ENCODE results near the gene CLEC2D.
A peak's percentile ranks its signal among the peaks of the same experiment; 100 is the strongest.

Gene CLEC2D, protein sequence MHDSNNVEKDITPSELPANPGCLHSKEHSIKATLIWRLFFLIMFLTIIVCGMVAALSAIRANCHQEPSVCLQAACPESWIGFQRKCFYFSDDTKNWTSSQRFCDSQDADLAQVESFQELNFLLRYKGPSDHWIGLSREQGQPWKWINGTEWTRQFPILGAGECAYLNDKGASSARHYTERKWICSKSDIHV

GRCh38 chr12:9669534-9669933 is at the start of gene CLEC2D:
CLEC2D (plus strand) TSS chr12:9669713; CDS start chr12:9669735, 22 bp downstream.
- no peak within 1 kb of the TSS for H3K4me3 ChIP-seq (IDR thresholded peaks at IDR 0.05; ENCODE audit: insufficient read depth, low read depth, low read length)
- no peaks in the 10 kb centered on the region for H4K20me1 ChIP-seq (ENCODE audit: insufficient read depth)
- no peaks in the 10 kb centered on the region; the same call in 1 of the 2 replicates for H3K79me2 ChIP-seq (ENCODE audit: insufficient read depth, low read depth)
- H3K4me2 ChIP-seq = peak within 1 kb of the TSS; percentile 58
- peak within 1 kb of the TSS; percentile 14; the same call in 1 of the 2 replicates for H3K9ac ChIP-seq
- no peaks in the 10 kb centered on the region for H3K27me3 ChIP-seq (ENCODE audit: insufficient read depth, low read depth)
- peaks cover 85% of the 10 kb centered on the region for H3K4me1 ChIP-seq (ENCODE audit: low read depth, poor library complexity, severe bottlenecking)
- no peaks in the 10 kb centered on the region for H3K36me3 ChIP-seq (ENCODE audit: insufficient read depth)
- no peak for TF ChIP-seq CTCF (conservative IDR thresholded peaks at IDR 0.05; ENCODE audit: low read depth, low read length)
- peak within 1 kb of the TSS; percentile 62 for H3K27ac ChIP-seq
- H2AFZ ChIP-seq (ENCODE audit: low read depth) = no peak within 1 kb of the TSS

DNA sequence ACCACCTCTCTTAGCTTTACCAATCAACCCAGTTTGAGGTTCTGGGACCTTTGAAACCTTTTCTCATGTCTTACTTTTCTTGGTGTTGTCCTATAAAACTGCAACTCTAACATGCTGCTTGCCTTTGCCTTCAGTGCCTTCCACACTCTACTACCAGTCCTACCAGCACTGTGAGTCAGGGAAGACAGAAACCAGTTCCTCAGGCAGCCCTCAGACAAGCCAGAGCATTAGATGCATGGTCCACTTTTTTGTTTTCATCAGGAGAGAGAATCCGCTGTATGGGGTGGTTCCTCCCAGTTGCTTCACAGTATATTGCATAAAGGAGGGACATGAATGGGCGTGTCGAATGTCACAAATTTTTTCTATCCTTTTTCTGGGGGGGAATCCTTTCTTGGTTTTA is 44.5 kb upstream of the CLEC2D start:
- Histone ChIP-seq H3K4me2 (no peak overlapping the region), H2AFZ (ENCODE audit: low read depth) (no peak overlapping the region), H3K27ac (no peak overlapping the region), H3K4me1 (ENCODE audit: low read depth, poor library complexity, severe bottlenecking) (no peaks in the 10 kb centered on the region), H3K9ac (no peak overlapping the region), H3K36me3 (ENCODE audit: insufficient read depth) (no peaks in the 10 kb centered on the region), H3K4me3 (IDR thresholded peaks at IDR 0.05; ENCODE audit: insufficient read depth, low read depth, low read length) (no peak overlapping the region), H3K79me2 (ENCODE audit: insufficient read depth, low read depth) (no peaks in the 10 kb centered on the region), H4K20me1 (ENCODE audit: insufficient read depth) (no peaks in the 10 kb centered on the region), H3K27me3 (ENCODE audit: insufficient read depth, low read depth) (no peaks in the 10 kb centered on the region)
- no peak for TF ChIP-seq CTCF (conservative IDR thresholded peaks at IDR 0.05; ENCODE audit: low read depth, low read length)

DNA sequence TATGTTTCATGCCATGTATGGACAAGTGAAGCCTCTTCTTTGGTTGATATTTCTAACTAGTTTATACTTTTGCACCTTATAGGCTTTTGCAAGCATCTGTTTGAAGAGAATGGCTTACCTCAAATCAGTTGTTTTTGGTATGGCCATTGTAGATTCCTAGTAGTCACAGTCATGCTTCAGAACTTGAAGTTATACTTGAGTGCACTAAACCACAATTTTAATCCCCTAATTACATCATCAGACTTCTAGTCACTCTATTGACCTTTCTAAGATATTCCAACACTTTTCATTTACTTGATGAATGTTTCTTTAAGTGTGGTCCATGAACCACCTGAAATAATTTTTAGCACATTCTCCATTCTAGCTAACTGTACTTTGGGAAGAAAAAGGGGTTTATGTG is 43.2 kb upstream of the CLEC2D start:
- H3K4me1 ChIP-seq (ENCODE audit: low read depth, poor library complexity, severe bottlenecking) = no peaks in the 10 kb centered on the region
- H3K27me3 ChIP-seq (ENCODE audit: insufficient read depth, low read depth) = no peaks in the 10 kb centered on the region
- H3K4me3 ChIP-seq (IDR thresholded peaks at IDR 0.05; ENCODE audit: insufficient read depth, low read depth, low read length) = no peak overlapping the region
- no peak overlapping the region for H3K9ac ChIP-seq
- H3K36me3 ChIP-seq (ENCODE audit: insufficient read depth) = no peaks in the 10 kb centered on the region
- H2AFZ ChIP-seq (ENCODE audit: low read depth) = no peak overlapping the region
- TF ChIP-seq CTCF (conservative IDR thresholded peaks at IDR 0.05; ENCODE audit: low read depth, low read length) = no peak
- no peaks in the 10 kb centered on the region for H4K20me1 ChIP-seq (ENCODE audit: insufficient read depth)
- H3K4me2 ChIP-seq = no peak overlapping the region
- H3K27ac ChIP-seq = no peak overlapping the region
- no peaks in the 10 kb centered on the region for H3K79me2 ChIP-seq (ENCODE audit: insufficient read depth, low read depth)

- Histone ChIP-seq H4K20me1 (ENCODE audit: insufficient read depth) (no peaks in the 10 kb centered on the region), H3K27me3 (ENCODE audit: insufficient read depth, low read depth) (no peaks in the 10 kb centered on the region), H3K36me3 (ENCODE audit: insufficient read depth) (no peaks in the 10 kb centered on the region), H3K4me3 (IDR thresholded peaks at IDR 0.05; ENCODE audit: insufficient read depth, low read depth, low read length) (no peak overlapping the region), H3K4me1 (ENCODE audit: low read depth, poor library complexity, severe bottlenecking) (no peaks in the 10 kb centered on the region), H3K27ac (no peak overlapping the region), H3K9ac (no peak overlapping the region), H3K79me2 (ENCODE audit: insufficient read depth, low read depth) (no peaks in the 10 kb centered on the region), H3K4me2 (no peak overlapping the region), H2AFZ (ENCODE audit: low read depth) (no peak overlapping the region)
- no peak for TF ChIP-seq CTCF (conservative IDR thresholded peaks at IDR 0.05; ENCODE audit: low read depth, low read length)
These were observed 42.7 kb upstream of the CLEC2D start for GRCh38 chr12:9626821-9627220.

All from KMS-11 (cell line).